AG10803 (cell line): ENCODE data around the gene PIGW.
A peak's percentile ranks its signal among the peaks of the same experiment; 100 is the strongest.

Experiments
- DNase-seq: peaks from one replicate; pipeline ENCODE4 v3.0.0; 2010; ENCODE audit warnings: low read depth
- H3K4me3 ChIP-seq: 2 replicates; pipeline ENCODE4 v1.5.1; 2011; ENCODE audit warnings: mild to moderate bottlenecking, low read length, control low read depth
- CTCF ChIP-seq: conservative IDR thresholded peaks from 2 replicates; pipeline ENCODE4 v1.5.1; 2011; ENCODE audit warnings: mild to moderate bottlenecking, low read length, control low read depth, inconsistent platforms

Gene PIGW

DNA sequence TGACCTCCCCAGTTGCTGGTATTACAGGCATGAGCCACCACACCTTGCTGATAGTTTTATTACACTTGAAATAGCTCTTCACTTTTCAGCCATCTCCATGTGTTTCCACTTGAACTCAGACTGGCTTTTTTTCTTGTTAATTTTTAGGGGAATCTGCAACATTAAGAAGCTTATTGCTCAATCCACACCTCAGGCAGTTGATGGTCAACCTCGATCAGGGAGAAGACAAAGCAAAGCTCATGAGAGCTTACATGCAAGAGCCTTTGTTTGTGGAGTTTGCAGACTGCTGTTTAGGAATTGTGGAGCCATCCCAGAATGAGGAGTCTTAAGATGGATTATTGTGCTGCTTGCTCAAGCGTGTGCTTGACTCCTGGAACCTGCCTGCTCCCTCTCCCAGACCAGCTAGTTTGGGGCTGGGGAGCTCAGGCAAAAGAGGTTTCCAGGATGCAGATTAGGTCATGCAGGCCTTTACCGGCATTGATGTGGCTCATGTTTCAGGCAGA, 39.7 kb upstream of the PIGW start:
- peak; percentile 60 for DNase-seq
- no peak for TF ChIP-seq CTCF
- no peak overlapping the region for H3K4me3 ChIP-seq

DNA sequence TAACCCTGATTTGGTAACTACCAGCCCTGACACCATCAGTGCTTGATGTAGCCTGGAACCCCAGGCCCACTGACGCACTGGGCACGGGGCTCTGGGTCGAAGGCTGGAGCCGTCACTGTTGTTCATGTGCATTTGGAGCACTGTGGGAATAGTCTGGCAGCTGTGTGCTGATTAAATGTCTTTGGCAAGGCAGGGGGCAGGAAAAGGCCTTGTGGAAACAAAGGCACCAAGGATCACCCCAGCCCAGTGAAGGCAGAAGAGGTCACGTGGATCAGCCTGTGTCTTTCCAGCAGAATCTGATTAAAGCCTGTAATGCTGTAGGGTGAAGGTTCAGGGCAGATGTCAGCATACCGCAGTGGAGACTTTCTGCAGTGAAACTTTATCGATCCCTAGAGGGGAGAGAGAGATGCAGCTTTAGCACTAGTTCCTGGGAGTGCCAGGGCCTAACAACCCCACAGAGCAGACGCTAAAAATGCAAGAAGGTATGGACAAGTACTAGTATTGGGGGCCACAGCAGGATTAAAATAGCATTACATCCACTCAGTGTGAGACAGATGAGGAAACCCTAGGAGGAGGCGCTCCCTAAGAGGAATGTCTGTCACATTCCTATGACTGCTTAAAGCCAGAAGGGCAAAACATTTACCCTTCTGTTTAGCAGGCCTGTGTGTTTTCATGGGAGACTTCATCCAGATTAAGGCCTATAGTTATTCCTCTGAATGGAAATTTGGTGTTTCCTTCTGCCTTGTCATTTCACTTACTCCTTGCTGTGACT, 38.6 kb upstream of the PIGW start:
- peak; percentile 17 for DNase-seq
- no peak for TF ChIP-seq CTCF
- no peak overlapping the region for H3K4me3 ChIP-seq

GRCh38 chr17:36498155-36498554, 36.6 kb upstream of the PIGW start:
- TF ChIP-seq CTCF = no peak
- H3K4me3 ChIP-seq = no peak overlapping the region
- DNase-seq = no peak

- TF ChIP-seq CTCF = no peak
- H3K4me3 ChIP-seq = no peak overlapping the region
- DNase-seq = no peak
These were observed 36.1 kb upstream of the PIGW start for GRCh38 chr17:36498560-36499300.

- no peak overlapping the region for H3K4me3 ChIP-seq
- TF ChIP-seq CTCF = no peak
- no peak for DNase-seq
These were observed 34.0 kb upstream of the PIGW start for GRCh38 chr17:36500745-36501225.

DNA sequence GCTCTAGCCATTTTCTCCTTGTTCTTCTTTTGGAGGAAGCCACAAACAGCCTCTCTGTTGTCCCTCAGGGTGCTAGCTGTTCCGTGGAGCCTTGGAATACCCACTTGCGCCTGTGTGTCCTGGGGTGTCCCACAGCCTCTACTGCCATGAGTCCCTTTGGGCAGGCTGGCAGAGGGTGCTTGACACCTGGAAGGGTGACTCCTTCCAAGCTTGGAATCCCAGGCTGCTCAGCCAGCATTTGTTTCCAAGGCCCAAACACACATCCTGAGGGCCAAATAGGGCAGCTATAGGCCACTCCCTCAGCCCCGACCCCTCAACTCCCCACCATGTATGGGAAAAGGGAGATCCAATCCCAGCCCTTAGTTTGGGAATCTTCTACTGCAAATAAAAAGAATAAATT, 33.4 kb upstream of the PIGW start:
- DNase-seq = no peak
- no peak for TF ChIP-seq CTCF
- no peak overlapping the region for H3K4me3 ChIP-seq

DNA sequence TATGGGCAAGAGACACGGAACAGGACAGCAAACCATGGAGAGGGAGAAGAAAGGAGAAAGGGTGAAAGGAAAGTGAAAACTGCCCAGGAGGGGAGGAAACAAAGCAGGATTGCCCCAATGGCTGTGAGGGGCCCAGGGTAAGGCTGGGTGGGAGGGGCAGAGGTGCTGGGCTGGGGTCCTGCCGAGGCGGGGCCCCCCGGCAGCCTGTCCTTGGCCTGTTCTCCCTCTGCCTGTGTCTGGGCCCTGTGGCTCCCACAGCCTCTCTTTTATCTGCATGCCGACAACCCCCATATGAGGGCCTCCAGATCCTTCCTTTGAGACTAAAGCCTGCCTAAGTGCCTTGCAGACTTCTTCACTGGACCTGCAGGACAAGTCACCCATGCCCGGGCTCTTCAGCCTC, 32.8 kb upstream of the PIGW start:
- TF ChIP-seq CTCF = no peak
- DNase-seq = no peak

More for the DNA sequence above, 32.8 kb upstream of the PIGW start:
- no peak overlapping the region for H3K4me3 ChIP-seq
